ENCODE data around the gene RPS10. TPM values are rescaled to one million over a fixed set of nuclear protein-coding genes. Genes with fewer than 3 reads are reported as not detected.

Gene RPS10
- total and polyA plus RNA-seq, 2 experiments from 2014 or later: 1,755 to 2,175 TPM

DNA sequence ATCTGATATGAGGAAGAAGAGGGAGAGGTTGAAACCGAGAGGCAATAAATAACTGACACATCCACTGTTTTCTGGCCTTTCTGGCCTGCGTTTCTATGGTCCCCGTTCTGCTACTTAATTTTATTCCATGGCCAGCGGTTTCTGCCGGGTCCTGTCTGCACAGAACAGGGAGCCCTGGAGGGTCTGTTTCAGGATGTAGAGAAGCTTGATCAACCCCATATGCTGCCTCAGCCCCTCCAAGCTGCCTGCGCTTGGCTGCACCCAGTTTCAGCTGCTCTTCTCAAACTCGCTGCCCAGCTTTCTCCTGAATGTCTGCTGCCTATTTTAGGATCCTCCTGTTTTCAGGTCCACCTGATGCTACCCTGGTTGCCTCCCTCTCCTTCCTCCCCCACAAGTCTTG, 21.5 kb upstream of the RPS10 start:
- peak overlapping the region; percentile 95; the same call in 1 of the 2 replicates for H2AFZ ChIP-seq
- ATAC-seq (no peak), DNase-seq (ENCODE audit: low spot score) (no peak)
- Mint-ChIP-seq H3K9me3 (peaks cover 3% of the 10 kb centered on the region; the same call in 1 of the 3 replicates), H3K4me3 (no peak overlapping the region), H3K27me3 (ENCODE audit: insufficient read depth, low read depth, poor library complexity) (no peaks in the 10 kb centered on the region), H3K27ac (no peak overlapping the region), H3K36me3 (ENCODE audit: low read depth) (no peaks in the 10 kb centered on the region; the same call in 2 of the 3 replicates), H3K4me1 (peaks cover 10% of the 10 kb centered on the region)
- no peak overlapping the region for H3K4me3 ChIP-seq
- TF ChIP-seq JUNB (IDR thresholded peaks at IDR 0.05; ENCODE audit: unreplicated experiment) (no peak), ZNF331 (CRISPR knock-in tag; IDR thresholded peaks at IDR 0.05; ENCODE audit: low read depth) (no peak), CREB1 (CRISPR knock-in tag; IDR thresholded peaks at IDR 0.05; ENCODE audit: low read depth) (no peak), ZNF114 (CRISPR knock-in tag; IDR thresholded peaks at IDR 0.05) (no peak)
- TF ChIP-seq, protein P1, sequence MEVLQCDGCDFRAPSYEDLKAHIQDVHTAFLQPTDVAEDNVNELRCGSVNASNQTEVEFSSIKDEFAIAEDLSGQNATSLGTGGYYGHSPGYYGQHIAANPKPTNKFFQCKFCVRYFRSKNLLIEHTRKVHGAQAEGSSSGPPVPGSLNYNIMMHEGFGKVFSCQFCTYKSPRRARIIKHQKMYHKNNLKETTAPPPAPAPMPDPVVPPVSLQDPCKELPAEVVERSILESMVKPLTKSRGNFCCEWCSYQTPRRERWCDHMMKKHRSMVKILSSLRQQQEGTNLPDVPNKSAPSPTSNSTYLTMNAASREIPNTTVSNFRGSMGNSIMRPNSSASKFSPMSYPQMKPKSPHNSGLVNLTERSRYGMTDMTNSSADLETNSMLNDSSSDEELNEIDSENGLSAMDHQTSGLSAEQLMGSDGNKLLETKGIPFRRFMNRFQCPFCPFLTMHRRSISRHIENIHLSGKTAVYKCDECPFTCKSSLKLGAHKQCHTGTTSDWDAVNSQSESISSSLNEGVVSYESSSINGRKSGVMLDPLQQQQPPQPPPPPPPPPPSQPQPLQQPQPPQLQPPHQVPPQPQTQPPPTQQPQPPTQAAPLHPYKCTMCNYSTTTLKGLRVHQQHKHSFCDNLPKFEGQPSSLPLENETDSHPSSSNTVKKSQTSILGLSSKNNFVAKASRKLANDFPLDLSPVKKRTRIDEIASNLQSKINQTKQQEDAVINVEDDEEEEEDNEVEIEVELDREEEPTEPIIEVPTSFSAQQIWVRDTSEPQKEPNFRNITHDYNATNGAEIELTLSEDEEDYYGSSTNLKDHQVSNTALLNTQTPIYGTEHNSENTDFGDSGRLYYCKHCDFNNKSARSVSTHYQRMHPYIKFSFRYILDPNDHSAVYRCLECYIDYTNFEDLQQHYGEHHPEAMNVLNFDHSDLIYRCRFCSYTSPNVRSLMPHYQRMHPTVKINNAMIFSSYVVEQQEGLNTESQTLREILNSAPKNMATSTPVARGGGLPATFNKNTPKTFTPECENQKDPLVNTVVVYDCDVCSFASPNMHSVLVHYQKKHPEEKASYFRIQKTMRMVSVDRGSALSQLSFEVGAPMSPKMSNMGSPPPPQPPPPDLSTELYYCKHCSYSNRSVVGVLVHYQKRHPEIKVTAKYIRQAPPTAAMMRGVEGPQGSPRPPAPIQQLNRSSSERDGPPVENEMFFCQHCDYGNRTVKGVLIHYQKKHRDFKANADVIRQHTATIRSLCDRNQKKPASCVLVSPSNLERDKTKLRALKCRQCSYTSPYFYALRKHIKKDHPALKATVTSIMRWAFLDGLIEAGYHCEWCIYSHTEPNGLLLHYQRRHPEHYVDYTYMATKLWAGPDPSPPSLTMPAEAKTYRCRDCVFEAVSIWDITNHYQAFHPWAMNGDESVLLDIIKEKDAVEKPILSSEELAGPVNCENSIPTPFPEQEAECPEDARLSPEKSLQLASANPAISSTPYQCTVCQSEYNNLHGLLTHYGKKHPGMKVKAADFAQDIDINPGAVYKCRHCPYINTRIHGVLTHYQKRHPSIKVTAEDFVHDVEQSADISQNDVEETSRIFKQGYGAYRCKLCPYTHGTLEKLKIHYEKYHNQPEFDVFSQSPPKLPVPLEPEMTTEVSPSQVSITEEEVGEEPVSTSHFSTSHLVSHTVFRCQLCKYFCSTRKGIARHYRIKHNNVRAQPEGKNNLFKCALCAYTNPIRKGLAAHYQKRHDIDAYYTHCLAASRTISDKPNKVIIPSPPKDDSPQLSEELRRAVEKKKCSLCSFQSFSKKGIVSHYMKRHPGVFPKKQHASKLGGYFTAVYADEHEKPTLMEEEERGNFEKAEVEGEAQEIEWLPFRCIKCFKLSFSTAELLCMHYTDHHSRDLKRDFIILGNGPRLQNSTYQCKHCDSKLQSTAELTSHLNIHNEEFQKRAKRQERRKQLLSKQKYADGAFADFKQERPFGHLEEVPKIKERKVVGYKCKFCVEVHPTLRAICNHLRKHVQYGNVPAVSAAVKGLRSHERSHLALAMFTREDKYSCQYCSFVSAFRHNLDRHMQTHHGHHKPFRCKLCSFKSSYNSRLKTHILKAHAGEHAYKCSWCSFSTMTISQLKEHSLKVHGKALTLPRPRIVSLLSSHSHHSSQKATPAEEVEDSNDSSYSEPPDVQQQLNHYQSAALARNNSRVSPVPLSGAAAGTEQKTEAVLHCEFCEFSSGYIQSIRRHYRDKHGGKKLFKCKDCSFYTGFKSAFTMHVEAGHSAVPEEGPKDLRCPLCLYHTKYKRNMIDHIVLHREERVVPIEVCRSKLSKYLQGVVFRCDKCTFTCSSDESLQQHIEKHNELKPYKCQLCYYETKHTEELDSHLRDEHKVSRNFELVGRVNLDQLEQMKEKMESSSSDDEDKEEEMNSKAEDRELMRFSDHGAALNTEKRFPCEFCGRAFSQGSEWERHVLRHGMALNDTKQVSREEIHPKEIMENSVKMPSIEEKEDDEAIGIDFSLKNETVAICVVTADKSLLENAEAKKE (CRISPR knock-in tag; IDR thresholded peaks at IDR 0.05): no peak
- TF ChIP-seq, protein P2, sequence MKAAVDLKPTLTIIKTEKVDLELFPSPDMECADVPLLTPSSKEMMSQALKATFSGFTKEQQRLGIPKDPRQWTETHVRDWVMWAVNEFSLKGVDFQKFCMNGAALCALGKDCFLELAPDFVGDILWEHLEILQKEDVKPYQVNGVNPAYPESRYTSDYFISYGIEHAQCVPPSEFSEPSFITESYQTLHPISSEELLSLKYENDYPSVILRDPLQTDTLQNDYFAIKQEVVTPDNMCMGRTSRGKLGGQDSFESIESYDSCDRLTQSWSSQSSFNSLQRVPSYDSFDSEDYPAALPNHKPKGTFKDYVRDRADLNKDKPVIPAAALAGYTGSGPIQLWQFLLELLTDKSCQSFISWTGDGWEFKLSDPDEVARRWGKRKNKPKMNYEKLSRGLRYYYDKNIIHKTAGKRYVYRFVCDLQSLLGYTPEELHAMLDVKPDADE (IDR thresholded peaks at IDR 0.05): no peak
- TF ChIP-seq, protein P3, sequence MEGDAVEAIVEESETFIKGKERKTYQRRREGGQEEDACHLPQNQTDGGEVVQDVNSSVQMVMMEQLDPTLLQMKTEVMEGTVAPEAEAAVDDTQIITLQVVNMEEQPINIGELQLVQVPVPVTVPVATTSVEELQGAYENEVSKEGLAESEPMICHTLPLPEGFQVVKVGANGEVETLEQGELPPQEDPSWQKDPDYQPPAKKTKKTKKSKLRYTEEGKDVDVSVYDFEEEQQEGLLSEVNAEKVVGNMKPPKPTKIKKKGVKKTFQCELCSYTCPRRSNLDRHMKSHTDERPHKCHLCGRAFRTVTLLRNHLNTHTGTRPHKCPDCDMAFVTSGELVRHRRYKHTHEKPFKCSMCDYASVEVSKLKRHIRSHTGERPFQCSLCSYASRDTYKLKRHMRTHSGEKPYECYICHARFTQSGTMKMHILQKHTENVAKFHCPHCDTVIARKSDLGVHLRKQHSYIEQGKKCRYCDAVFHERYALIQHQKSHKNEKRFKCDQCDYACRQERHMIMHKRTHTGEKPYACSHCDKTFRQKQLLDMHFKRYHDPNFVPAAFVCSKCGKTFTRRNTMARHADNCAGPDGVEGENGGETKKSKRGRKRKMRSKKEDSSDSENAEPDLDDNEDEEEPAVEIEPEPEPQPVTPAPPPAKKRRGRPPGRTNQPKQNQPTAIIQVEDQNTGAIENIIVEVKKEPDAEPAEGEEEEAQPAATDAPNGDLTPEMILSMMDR (conservative IDR thresholded peaks at IDR 0.05; ENCODE audit: low read depth in 2 of 2): no peak
- H3K4me1 ChIP-seq (ENCODE audit: insufficient read depth): peaks cover 8% of the 10 kb centered on the region; the same call in 1 of the 2 replicates
- H3K4me2 ChIP-seq: no peak overlapping the region
- H3K36me3 ChIP-seq (ENCODE audit: insufficient read depth): no peaks in the 10 kb centered on the region
- 0 out of 2 replicates have a peak, but pooled peaks cover 3% of the 10 kb centered on the region for H3F3A ChIP-seq (replicated peaks; ENCODE audit: low read depth)
- no peaks in the 10 kb centered on the region for H3K9me2 ChIP-seq (ENCODE audit: insufficient read depth)
- no peaks in the 10 kb centered on the region for H4K20me1 ChIP-seq (replicated peaks; ENCODE audit: insufficient read depth)
- no peaks in the 10 kb centered on the region for H3K27me3 ChIP-seq (ENCODE audit: insufficient read depth)
- H3K27ac ChIP-seq (ENCODE audit: low read depth): no peak overlapping the region
- H3K79me2 ChIP-seq (replicated peaks; ENCODE audit: insufficient read depth): no peaks in the 10 kb centered on the region

All from GM23338 (cell line).